ENCODE data around the gene CROCC2. TPM values are rescaled to one million over a fixed set of nuclear protein-coding genes. Genes with fewer than 3 reads are reported as not detected.

The CROCC2 gene
- total and polyA plus RNA-seq, 2 of the 13 experiments (the other 11 are each of a cell fraction or from before 2014, with no cell fraction given): not detected

- TF ChIP-seq TERF1 (CRISPR knock-in tag; IDR thresholded peaks at IDR 0.05) (no peak), XBP1 (CRISPR knock-in tag; IDR thresholded peaks at IDR 0.05) (no peak), KDM4B (CRISPR knock-in tag; IDR thresholded peaks at IDR 0.05) (0 out of 2 replicates have a peak, but pooled peaks have one; percentile 21), DR1 (CRISPR knock-in tag; IDR thresholded peaks at IDR 0.05) (0 out of 2 replicates have a peak, but pooled peaks have one; percentile 24), SALL2 (CRISPR knock-in tag; IDR thresholded peaks at IDR 0.05) (no peak), IRX3 (CRISPR knock-in tag; IDR thresholded peaks at IDR 0.05; ENCODE audit: borderline replicate concordance, low read depth) (no peak), TBP (CRISPR knock-in tag; IDR thresholded peaks at IDR 0.05) (no peak), ZKSCAN1 (IDR thresholded peaks at IDR 0.05; ENCODE audit: low read length) (no peak), JDP2 (CRISPR knock-in tag; IDR thresholded peaks at IDR 0.05; ENCODE audit: borderline replicate concordance) (no peak), SNAPC4 (CRISPR knock-in tag; IDR thresholded peaks at IDR 0.05) (peak; percentile 80; the same call in 1 of the 2 replicates), JUN (CRISPR knock-in tag; IDR thresholded peaks at IDR 0.05) (0 out of 2 replicates have a peak, but pooled peaks have one; percentile 11), ZNF639 (CRISPR knock-in tag; conservative IDR thresholded peaks at IDR 0.05) (no peak), ZNF275 (CRISPR knock-in tag; IDR thresholded peaks at IDR 0.05; ENCODE audit: borderline replicate concordance) (no peak), NFRKB (IDR thresholded peaks at IDR 0.05) (no peak), PRDM10 (CRISPR knock-in tag; IDR thresholded peaks at IDR 0.05; ENCODE audit: low read depth) (no peak), ZNF720 (CRISPR knock-in tag; IDR thresholded peaks at IDR 0.05) (no peak)
These were observed 62.8 kb downstream of the CROCC2 start (continued) for GRCh38 chr2:240968731-240969624.

All from HepG2 (cell line).